Left cardiac atrium (tissue), 4 donors: ENCODE results near the gene CCDC196. TPM values are rescaled to one million over a fixed set of nuclear protein-coding genes. Genes with fewer than 3 reads are reported as not detected.
"Not testable (repeated sequence)": the region's sequence is repeated elsewhere in the genome, so short reads cannot be mapped to it uniquely, and the experiment has no call there.

Source experiments
- ATAC-seq, 2 donors: fragments of 200-7000 bp; cut with Tn5 transposase; one replicate each; pipeline ENCODE4 v1.9.1; 2020; ENCODE audit warnings: mild to moderate bottlenecking in 2 of 2, moderate library complexity in 2 of 2
- DNase-seq: peaks from one replicate; pipeline ENCODE4 v3.0.0-alpha.2; 2020
- intact Hi-C, 2 donors: fragments of 100-400 bp; cut with DNase I; formaldehyde crosslinking; loops; one replicate each; pipeline versions ENCODE4 v1.14.1 to v1.15.1; 2022 to 2023
- total RNA-seq, 2 donors: library from RNA; stranded (reverse); fragmentation: NEBNext Ultra II Directional; extraction: Animal tissue kit (Norgen Biotek cat#: 25700); gene quantifications; one replicate each; pipeline ENCODE4 v1.2.1, GENCODE V29; 2021
- donor health status: DM: no; HTN: yes; CAD: no.
- donor health status: DM: no; HTN: yes; CAD: no; lungs with severe emphysema.
- donor health status: DM: yes; HTN: yes; CAD: no.
- donor health status: Dilated cardiomyopathy.

CCDC196 gene
- total RNA-seq, 2 donors from 2014 or later = not detected

DNA sequence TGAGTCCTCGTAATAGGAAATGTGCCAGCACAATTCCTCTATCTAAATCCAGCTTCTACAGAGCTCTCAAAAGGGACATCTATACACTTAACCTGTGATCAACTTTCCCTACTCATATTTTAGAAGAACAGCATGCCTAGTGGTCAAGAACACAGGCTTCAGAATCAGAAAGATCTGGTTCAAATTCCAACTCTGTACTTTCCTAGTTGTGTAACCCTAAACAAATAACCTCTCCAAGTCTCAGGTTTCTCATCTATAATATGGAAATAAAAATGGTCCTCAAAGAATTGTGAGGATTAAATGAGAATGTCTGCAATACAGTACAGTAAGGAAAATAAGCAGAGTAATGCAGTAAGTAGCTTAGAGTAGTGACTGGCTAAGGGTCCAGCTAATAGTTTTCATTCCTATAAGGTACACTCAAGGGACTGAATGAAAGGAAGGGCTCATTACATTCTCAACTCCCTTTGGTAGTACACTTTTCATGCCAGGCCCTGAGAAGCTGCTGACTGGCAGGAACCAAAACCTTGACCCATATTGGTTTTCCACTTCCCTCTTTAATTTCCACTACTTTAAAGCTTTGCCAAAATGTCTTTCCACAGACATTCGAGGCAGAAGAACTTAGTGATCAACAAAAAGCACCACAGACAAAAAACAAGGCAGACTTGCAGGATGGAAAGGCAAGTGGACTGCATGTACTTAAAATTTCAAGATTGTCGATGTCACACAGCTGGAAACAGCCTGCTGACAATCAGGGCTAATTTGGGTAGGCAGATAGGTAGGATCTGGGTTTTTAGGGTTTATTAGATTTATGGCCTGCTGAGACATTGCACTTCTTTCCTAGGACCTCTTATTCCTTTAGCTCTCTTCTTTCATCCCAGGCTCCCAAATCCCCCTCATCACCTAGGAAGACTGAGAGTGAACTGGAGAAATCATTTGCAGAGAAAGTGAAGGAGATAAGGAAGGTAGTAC is 4.3 kb downstream of the CCDC196 start:
- intact Hi-C loops = loop anchor here in 1 of 2 donors (10.0 kb wide), 1 partner anchor 174 kb away; no protein-coding TSS in a partner anchor
- no peak for ATAC-seq
- DNase-seq = no peak

DNA sequence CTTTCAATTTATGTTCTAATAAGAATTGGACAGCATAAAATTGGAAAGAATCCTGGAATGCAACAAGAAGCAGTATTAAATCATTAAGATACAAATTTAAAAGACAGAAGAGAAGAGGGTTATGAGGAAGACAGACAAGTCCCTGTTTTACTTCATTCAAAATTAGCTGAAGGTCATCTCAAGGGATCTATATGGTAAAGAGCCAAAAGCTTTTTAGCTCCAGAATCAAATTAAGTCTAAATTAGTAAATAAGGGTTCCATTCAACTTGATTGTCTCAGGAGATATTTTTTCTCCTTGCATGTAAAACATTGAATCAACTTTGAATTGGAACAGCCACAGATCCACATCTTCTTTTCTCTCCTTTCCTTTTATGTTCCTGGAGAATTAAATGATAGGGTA is 7.6 kb downstream of the CCDC196 start:
- ATAC-seq = no peak
- intact Hi-C loops = loop anchor here in 1 of 2 donors (10.0 kb wide), 1 partner anchor 171 kb away; no protein-coding TSS in a partner anchor
- no peak for DNase-seq

DNA sequence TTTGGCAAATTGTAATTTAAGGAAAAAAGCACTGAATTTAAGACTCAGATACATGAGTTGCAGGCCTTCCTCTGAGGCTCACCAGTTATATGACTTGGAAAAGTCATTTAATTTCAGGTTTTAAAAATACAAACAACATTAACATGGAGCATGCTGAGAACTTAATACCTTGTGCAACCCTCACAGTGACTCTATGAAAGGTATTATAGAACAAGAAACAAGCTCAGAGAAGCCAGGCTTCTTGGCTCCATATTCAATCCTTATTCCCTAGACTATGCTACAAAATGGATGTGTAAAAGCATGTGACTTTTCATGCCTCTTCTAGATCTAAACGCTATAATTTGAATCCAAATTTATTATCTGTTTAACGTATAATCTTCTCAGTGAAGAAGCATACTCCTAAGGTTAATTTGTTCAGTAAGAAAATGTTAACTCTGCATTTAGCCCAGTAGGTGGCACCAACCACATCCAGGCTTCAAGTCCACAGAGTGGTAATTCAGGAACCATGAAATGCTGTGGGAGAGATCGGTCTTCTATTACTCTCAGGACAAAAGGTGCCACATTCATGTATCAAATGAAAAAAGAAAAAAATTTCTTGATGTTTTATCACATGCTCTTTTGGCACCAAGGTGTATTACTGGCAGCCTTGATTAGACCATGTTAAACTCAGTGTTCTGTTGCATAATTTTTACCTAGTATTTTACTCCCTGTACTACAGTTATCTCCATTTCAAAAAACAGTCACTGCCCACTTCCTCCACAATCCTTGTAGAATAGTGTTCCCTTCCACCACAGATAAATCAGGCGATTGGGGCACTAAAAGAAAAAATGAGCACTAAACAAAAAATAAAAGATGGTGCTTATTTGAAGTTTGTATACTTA is 9.3 kb downstream of the CCDC196 start:
- intact Hi-C loops = loop anchor here in 1 of 2 donors (10.0 kb wide), 1 partner anchor 169 kb away; no protein-coding TSS in a partner anchor
- ATAC-seq = peak; percentile 86 to 95
- peak; percentile 28 for DNase-seq

DNA sequence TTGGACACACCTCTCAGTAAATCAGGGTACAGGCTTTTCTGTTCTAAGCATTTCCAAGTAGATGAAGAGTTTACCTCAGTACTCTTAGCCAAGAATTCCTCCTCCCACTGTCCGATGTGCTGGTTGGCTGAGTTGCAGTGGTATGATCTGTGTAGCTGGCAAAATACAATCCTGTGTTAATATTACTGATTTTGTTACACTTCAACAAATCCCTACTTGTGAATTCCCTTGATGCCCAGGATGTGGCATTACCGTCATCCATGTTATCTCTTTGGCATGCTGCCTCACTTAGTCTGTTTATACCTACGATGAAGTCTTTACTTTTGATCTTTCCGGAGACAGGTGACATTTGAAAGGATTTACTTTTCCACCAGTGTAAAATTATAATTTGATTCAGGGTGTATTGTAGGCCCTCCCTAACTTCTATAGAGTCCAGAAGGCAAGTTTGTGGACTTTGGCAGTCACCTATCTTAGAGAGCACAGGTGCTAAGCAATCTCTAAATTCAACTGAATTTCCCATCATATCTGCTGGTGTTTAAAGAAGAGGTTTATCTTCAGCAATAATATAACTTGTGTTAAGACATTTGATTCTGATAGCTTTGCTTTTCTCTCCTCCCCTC is 10.1 kb downstream of the CCDC196 start:
- DNase-seq = no peak
- ATAC-seq = peak; percentile 92 to 93
- intact Hi-C loops = loop anchor here in 1 of 2 donors (10.0 kb wide), 1 partner anchor 169 kb away; no protein-coding TSS in a partner anchor

DNA sequence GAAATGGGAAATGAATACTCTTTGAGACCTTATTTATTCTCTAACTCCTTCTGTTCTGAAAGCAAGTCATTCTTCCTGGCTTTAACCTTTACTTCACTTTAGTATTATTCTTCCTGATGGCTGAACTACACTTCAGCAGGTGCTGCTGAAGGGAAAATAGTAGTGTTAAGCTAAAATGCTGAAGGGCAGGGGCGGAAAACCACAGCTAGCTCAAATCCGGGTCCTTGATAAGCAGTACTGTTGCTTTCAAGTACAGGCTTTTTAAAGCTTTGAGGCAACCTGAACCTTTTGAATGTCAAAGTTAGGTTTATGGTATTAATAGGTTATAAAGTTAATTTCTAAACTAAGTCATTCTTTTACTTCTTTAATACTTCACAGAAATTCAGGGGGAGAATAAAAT is 10.7 kb downstream of the CCDC196 start:
- DNase-seq (no peak), ATAC-seq (no peak)
- intact Hi-C loops = loop anchor here in 1 of 2 donors (10.0 kb wide), 1 partner anchor 168 kb away; no protein-coding TSS in a partner anchor

DNA sequence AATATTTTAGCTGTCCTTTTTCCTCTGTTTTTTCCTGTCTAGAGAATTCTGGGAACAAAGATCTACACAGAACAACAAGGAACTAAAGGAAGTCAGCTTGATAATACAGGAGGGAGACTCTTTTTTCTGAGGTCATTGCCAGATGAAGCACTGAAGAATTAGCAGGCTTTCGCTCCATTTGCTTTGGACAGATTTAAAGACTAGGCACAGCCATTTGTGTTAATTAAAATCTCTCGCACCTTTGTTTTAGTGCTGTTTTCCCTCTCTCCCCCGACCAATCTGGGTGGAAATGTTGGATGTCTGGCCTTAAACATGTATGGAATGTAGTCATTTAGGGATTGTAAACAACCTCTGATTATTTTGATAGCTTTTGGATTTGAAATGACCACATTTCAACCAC is 12.1 kb downstream of the CCDC196 start:
- ATAC-seq (no peak), DNase-seq (no peak)
- intact Hi-C loops = loop anchor here in 1 of 2 donors (10.0 kb wide), 1 partner anchor 166 kb away; no protein-coding TSS in a partner anchor

DNA sequence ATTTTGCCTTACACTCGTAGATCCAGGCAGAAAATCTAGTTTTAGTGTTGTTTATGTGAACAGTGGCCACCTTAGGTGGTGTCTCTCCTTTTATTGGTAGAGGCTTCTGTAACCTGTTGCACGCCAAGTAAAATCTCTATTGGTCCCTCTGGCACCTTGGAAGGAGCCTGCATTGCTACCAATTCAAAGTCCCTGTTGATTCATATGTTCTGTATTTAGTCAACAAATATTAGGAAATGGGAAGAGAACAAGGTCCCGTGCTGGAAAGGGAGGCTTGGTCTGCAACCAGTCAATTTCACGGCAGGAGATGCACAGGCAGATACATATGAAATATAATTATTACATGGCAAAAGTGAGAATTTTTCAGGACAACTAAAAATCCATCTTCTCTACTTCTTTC is 15.4 kb downstream of the CCDC196 start:
- ATAC-seq (no peak), DNase-seq (no peak)
- intact Hi-C loops = no loop called here

DNA sequence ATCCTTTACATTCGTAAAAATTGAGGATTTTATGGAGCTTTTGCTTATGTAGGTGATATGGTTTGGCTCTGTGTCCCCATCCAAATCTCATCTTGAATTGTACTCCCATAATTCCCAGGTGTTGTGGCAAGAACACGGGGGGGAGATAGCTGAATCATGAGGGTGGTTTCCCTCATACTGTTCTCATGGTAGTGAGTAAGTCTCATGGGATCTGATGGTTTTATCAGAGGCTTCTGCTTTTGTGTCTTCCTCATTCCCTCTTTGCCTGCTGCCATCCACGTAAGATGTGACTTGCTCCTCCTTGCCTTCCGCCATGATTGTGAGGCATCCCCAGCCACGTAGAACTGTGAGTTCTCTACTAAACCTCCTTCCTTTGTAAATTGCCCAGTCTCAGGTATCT is 16.7 kb downstream of the CCDC196 start:
- DNase-seq, intact Hi-C loops, ATAC-seq: not testable (repeated sequence)

DNA sequence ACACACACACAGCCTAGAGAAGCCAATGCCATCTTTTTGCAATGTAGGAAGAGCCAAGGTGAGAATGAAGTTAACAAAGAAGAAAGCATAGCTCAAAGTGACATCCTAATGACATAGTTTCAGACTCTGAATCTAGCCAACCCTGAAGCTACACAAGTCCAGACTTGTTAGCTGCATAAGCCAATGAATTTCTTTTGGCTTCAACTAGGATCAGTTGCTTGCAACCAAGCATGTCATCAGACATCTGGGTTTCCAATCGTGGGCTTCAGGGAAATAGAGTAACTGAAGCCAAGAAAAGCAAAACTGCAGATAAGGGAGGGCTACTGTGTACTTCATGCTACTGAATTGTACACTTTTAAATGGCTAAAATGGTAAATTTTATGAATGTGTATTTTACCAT is 17.4 kb downstream of the CCDC196 start:
- intact Hi-C loops = no loop called here
- DNase-seq = no peak
- no peak for ATAC-seq

DNA sequence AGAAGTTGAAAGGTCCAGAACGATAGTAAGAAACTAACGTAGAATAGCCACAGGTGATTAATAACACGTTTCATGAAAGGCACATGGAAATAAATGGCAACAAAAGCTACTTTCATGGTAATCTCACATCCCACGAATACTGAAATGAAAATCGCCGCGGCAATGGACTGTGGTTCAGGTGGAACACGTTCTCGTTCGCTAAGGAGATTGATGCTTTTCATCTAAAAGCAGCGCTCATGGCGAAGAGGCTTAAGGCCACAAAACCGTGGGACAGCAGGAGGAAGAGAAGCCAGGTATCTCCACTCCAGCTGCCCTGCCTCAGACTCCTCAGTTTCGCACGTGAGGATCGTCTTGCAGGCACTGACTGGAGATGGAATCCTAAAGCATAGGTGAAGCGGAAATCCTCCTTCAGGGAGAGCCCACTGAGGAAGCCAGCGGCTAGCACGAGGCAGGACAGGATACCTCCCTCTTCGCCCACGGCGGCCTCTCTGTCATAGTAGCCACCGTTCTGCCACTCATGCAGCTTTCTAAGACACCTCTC is 21.1 kb downstream of the CCDC196 start:
- intact Hi-C loops = no loop called here
- ATAC-seq (peak; percentile 13 to 46), DNase-seq (no peak)

DNA sequence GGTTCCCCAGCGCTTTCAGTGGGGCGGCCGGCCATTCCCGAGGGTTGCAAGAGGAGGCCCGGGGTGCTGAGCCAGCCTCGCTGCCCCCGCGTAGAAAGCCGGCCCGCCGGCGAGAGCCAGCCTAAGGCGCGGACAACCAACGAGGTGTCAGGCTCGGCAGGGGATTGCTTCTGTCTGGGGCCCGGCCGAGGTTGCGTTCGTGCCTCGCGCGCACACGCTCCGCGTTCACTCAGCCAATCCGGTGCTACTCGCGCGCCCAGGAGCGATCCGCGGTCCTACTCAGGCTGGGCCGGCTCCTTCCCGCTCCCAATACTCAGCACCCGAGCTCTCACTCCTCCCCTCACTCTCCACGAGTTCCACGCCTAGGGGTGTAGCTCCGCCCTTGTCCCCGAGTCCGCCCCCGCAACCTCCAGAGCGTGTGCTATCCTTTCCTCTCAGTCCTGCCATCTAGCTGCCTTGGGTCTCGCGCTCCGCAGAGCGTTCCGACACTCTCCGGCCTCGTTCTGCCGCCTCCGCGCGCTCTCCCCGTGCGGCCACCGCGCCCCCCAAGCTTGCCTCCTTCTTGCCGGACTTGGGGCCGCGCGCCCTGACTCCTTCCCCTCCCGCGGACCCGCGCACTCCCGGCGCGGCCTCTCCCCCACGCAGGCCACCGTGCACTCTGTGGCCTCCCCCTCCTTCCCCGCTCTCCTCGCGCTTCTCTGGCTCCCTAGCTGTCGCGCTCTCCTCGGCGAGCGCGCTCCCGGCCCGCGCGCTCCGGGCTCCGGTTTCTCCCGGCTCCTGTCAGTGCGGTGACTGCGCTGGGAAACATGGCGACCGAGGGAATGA is 21.8 kb downstream of the CCDC196 start, which contains the start of gene GPHN:
GPHN (plus strand) TSS at position 426 of the 825 bp plus-strand sequence.
- DNase-seq (peak; percentile 98), ATAC-seq (peak; percentile 97 to 99)
- intact Hi-C loops = no loop called here

DNA sequence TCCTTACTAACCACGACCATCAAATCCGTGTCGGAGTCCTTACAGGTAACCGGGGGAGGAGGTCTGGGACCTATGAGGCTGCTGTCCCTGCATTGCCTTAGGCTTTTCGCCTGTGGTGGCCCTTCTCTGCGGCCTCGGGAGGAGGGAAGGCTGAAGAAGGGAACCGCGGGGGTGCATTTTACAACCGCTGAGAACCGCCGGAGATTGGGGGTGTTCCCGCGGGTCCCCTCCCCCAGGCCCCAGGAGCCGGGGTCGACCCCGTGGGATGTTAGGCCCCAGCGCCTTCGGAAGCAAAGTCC is 22.3 kb downstream of the CCDC196 start:
- no peak for ATAC-seq
- intact Hi-C loops = no loop called here

DNA sequence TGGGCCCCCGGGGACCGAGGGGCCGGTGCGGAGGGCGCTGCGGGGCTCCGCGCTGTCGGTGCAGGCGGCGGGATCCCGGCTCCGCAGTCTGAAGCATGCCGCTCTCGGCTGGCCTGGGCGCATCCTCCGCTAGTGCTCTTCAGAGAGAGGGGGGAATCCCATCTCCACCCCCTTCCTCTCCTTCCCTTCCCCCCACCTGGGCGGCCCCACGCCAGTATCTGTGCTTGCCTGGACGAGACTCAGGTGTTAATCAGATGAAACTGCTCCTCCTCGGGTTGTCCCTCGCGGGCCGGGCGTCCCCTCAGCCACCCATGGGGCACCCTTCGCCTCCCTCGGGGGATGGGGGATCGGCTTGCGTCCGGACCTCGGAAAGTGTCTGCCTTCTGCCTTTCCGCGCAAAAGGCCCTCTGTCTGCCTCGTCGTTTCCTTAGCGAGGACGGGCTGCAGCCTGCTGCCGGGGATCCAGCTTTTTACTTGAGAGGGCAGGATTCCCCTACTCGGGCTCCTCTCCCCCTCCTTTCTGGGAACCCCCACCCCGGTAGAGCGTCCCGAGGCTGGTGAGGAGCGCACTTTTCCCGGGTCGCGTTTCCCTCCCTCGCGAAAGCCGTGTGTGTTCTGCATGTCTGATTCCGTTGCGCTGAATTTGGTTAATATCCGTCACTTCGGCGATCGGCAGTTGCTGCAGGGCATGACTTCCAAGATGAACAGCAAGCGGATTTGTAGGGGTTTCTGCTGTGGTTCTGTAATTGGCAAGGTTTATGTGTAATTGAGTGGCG is 22.9 kb downstream of the CCDC196 start:
- intact Hi-C loops = no loop called here
- peak; percentile 8 to 31 for ATAC-seq
- peak; percentile 35 for DNase-seq

More for the DNA sequence above, 22.3 kb downstream of the CCDC196 start:
- DNase-seq = no peak

DNA sequence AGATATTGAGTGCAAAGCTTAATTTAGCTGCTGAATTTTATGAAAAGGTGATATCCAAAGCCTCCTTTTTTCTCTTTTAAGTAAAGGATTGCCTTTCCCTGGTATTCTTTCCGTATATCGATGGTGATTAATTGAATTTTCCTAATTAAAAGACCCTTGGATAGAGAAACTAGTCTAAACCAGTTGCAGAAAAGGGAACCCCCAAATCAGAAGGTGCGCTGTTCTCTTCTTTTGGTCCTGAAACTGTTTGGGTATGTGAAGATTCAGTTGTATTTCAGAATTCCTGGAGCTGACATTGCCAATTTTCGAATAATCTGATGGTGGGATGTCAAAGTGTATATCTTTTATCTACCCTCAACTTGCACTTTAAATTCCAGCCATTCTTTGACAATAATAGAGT is 23.7 kb downstream of the CCDC196 start:
- intact Hi-C loops = no loop called here
- no peak for DNase-seq
- no peak for ATAC-seq

DNA sequence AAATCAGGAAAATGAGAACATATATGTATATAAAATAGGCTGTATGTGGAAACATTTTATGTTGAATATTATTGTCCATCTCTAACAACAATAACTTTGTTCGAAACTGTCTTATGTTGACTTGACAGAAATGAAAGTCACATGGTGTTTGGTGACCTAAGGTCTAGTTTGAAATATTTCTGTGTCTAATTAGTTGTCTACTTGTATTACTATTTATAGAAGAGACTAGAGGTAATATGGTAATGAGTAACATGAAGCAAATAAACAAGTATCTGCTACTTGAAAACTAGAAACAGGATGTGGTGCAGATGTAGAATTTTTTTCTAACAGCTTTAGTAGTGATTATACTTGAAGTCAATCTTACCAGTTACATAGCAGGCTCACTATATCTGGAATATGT is 25.7 kb downstream of the CCDC196 start:
- no peak for ATAC-seq
- DNase-seq = no peak
- intact Hi-C loops = no loop called here

DNA sequence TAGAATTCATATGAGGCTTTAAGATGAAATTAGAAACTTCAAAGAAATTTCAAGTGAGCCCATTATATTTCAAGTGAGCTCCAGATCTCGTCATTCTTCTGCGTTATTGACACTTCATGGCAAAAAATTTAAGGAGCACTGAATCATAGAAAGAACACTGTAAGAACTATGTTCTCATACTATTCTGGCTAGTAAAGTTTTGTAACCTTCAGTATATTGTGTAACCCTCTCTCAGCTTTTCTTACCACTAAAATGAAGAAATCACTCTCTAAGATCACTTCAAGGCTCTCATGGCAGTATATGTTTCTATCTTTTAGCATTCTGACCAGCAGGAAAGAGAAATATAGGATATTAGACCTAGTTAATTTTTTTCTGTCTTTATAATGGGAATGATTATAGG is 28.0 kb downstream of the CCDC196 start:
- ATAC-seq = peak in 1 of 2 donors; percentile 36
- no peak for DNase-seq
- intact Hi-C loops = no loop called here

DNA sequence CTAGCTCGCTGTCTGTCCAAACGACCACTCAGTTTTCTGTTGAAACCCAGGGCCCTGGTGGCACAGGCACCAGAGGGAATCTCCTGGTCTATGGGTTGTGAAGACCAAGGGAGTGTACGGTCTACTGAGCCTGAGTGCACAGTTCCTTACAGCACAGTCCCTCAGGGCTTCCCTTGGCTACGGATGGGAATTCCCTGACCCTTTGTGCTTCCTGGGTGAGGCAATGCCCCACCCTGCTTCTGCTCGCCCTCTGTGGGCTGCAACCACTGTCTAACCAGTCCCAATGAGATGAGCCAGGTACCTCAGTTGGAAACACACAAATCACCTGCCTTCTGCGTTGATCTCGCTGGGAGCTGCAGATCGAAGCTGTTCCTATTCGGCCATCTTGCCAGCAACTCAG is 44.4 kb downstream of the CCDC196 start:
- DNase-seq (no peak), ATAC-seq (no peak)
- intact Hi-C loops = no loop called here
